Ureter (tissue), 1 donor: ENCODE data around the gene CARMIL3. TPM values are rescaled to one million over a fixed set of nuclear protein-coding genes. Genes with fewer than 3 reads are reported as not detected.
"Not testable (repeated sequence)": the region's sequence is repeated elsewhere in the genome, so short reads cannot be mapped to it uniquely, and the experiment has no call there.

Source experiments
- DNase-seq: peaks from one replicate; pipeline ENCODE4 v3.0.0-alpha.2; 2020; ENCODE audit warnings: low spot score
- total RNA-seq: library from RNA; stranded (reverse); gene quantifications from one replicate; pipeline ENCODE4 v1.2.4, GENCODE V29; 2023
- donor health status: DM: yes; HTN: yes; CAD: no.

CARMIL3 gene, protein sequence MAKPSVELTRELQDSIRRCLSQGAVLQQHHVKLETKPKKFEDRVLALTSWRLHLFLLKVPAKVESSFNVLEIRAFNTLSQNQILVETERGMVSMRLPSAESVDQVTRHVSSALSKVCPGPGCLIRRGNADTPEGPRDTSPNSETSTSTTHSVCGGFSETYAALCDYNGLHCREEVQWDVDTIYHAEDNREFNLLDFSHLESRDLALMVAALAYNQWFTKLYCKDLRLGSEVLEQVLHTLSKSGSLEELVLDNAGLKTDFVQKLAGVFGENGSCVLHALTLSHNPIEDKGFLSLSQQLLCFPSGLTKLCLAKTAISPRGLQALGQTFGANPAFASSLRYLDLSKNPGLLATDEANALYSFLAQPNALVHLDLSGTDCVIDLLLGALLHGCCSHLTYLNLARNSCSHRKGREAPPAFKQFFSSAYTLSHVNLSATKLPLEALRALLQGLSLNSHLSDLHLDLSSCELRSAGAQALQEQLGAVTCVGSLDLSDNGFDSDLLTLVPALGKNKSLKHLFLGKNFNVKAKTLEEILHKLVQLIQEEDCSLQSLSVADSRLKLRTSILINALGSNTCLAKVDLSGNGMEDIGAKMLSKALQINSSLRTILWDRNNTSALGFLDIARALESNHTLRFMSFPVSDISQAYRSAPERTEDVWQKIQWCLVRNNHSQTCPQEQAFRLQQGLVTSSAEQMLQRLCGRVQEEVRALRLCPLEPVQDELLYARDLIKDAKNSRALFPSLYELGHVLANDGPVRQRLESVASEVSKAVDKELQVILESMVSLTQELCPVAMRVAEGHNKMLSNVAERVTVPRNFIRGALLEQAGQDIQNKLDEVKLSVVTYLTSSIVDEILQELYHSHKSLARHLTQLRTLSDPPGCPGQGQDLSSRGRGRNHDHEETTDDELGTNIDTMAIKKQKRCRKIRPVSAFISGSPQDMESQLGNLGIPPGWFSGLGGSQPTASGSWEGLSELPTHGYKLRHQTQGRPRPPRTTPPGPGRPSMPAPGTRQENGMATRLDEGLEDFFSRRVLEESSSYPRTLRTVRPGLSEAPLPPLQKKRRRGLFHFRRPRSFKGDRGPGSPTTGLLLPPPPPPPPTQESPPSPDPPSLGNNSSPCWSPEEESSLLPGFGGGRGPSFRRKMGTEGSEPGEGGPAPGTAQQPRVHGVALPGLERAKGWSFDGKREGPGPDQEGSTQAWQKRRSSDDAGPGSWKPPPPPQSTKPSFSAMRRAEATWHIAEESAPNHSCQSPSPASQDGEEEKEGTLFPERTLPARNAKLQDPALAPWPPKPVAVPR (N-terminal part only)
- total RNA-seq: 1.3 TPM

DNA sequence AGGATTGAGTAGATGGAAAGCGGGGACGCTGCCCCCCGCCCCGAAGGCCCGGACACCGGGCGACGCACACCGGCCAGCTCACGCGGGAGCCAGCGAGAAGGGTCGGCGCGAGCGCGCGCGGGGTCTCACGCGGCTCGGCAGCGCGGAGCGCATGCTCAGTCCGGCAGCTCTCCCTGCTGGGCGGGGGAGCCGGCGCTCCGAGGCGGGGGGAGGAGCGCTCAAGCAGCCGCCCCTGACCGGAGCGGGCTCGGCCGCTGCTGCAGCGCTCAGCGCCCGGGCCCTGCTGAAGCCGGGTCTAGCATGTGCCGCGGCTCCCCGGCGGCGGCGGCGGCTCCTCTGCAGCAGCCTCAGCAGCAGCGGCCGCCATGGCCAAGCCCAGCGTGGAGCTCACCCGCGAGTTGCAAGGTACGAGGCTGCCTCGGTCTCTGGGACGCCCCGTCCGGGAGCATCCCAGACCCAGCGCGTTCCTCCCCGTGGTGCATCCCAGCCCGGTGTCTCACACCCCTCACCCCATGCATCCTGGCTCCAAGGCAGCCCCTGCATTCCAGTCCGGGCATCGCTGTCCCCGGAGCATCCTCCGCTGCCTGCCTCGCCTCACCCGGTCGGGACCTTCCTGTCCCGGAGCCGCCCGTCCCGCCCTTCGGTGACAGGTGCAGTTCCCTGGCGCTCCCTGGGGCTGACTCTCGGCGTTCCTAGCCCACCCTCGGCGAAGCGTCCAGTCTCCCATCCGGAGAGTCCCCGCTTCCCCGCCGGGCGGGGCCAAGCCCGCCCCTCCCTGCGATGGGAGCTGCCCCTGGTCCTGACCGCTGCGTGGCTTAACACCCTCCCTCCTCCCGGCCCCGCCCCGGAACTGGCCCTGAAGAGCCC, at the start of gene CARMIL3:
TSS of gene CARMIL3 (plus strand) at position 221 of the 867 bp plus-strand sequence. CDS start at position 366, 145 bp downstream.
- DNase-seq: peak; percentile 60

DNA sequence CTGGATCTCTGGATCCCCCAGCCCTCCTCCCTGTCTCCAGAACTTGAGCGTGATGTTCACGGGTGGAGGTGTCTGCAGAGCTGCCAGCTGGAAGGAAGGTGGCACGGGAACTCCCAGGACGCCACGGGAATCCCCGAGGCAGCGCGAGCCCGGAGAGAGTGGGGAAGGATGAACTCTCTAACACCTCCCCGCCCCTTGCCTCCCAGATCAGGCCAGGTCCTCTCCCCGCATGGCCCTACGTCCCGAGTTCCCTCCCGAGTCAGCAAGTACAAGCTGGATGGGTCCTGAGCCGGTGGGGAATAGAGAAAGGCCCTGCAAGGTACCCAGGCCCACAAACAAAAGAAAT, 45.4 kb upstream of the CARMIL3 start:
- DNase-seq: not testable (repeated sequence)

DNA sequence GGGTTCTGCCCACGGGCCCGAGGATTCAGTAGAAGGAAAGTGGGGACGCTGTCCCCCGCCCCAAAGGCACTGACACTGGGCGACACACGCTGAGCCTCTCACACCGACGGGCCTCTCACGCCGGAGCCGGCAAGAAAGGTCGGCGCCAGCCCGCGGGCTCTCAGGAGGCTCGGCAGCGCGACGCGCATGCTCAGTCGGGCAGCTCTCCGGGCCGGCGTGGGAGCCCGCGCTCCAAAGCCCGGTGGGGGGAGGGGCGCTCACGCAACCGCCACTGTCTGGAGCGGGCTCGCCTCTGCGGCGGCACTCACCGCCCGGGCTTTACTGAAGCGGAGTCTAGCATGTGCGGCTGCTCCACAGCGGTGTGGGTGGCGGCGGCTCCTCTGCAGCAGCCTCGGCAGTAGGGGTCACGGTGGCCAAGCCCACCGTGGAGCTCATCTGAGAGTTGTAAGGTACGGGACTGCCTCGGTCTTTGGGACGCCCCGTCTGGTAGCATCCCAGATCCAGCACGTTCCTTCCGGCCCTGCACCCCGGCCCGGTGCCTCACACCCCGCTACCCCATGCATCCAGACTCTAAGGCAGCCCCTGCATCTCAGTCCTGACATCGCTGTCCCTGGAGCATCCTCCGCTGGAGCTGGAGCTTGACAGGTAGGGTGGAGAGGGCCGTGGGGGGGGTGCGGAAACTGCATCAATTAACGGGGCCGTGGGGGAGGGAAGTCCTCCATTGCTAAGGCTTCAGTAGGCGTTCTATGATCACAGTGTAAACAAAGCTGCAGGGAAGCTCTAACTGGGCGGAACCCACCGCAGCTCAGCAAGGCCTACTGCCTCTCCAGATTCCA, 44.8 kb upstream of the CARMIL3 start:
- DNase-seq: peak; percentile 59

DNA sequence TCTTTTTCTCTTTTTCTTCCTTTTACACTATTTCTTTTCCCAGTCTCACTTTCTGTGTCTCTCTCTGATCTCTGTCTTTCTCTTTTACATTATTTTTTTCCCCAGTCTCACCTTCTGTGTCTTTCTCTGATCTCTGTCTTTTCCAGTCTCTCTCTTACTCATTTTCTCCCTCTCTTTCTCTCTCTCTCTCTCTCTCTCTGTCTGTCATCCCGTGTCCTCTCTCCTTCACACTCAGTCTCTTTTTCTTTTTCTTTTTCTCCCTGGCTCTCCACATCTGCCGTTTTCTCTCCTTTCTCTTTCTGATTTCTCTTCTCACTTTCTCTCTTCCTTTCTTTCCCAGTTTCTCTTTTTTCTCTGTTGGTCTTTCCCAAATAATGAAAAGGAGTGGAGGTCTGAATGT, 40.8 kb upstream of the CARMIL3 start:
- DNase-seq: no peak

DNA sequence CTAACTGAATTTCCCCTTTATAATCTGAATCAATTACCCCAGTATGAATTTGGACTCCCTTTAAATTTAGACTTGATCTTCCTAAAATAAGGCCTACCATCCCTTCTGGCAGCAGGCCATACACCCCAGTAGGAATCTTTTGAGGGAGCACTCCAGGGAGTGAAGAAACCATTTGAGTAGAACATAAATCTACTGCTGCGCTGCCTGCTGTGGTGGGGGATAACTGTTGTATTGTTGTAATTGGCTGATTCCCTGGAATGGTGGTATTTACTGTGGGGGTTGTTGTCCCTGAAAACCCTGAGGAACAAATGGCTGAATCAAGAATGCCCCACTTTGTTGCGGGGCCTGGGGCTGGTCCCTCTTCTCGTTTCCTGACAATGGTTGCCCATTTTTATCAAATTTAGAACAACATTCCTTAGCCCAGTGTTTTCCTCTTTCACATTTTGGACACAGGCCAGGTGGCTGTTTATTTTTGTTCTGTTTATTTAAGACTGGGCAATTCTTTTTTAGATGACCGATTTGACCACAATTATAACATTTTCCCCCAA, 39.0 kb upstream of the CARMIL3 start:
- DNase-seq: not testable (repeated sequence)

DNA sequence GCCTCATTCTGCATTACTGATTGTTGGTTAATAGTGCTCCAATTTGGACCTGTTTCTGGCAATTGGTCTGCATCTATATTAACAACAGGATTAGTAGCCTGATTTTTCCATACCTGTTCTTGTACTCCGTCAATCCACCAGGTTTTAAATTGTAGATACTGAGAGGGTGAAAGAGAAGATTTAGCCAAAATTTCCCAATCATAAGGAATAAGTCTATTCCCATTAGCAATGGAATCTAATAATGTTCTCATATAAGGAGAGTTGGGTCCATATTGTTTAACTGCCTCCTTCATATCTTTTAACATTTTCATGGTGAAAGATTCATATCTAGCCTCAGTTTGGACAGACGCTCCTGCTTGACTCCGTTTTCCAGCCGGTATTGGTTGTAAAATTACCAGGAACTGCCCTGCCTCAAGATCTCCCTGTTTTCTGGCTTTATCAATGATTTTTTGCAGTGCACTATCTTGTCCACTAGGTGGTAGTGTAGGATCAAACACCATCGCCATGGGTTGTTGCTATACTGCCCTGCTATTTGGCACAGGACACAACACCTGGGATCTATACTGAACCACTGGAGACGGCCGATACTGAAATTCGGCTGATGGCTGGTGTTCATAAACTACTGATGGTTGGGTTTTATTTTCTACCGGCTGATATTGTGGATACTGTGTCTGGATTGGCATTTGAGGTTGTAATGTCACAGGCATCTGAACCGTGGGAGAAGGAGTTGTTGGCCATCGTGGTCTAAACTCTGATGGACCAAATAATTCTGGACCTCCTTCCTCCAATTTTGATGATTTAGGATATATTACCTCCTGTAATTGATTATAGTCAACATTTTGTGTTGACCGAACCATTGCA, 37.9 kb upstream of the CARMIL3 start:
- peak; percentile 62 for DNase-seq

DNA sequence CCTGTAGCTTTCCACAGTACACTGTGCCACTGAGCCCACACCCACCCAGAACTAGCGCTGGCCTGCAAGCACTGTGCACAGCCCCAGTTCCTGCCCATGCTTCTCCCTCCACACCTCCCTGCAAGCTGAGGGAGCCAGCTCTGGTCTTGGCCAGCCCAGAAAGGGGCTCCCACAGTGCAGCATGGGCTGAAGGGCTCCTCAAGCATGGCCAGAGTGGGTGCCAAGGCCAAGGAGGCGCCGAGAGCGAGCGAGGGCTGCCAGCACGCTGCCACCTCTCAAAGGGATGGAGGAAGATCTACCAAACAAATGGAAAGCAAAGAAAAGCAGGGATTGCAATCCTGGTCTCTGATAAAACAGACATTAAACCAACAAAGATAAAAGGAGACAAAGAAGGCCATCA, 36.1 kb upstream of the CARMIL3 start:
- DNase-seq: not testable (repeated sequence)

DNA sequence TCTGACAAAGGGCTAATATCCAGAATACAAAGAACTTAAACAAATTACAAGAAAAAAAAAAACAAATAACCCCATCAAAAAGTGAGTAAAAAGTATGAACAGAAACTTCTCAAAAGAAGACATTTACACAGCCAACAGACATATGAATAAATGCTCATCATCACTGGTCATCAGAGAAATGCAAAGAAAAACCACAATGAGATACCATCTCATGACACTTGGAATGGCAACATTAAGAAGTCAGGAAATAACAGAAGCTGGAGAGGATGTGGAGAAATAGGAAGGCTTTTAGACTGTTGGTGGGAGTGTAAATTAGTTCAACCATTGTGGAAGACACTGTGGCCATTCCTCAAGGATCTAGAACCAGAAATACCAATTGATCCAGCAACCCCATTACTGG, 32.8 kb upstream of the CARMIL3 start:
- DNase-seq: not testable (repeated sequence)

DNA sequence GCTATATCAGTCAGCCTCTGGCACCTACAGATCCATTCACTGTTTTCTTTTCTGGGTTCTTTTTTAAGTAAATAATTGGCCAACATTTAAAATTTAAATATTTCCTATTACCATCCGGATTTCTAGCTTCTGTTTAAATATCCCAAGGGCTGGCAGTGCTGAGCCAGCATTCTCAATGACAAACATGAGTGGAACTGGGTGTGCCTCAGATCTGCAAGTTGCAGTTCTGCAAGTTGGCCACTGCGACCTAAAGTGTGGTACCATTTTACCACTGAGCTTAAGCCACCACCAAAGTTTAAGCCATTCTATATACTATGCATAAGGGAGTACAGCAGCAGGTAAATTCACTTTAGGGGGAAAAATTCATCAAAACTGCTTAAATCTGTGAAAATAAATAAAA, 31.9 kb upstream of the CARMIL3 start:
- not testable (repeated sequence) for DNase-seq

DNA sequence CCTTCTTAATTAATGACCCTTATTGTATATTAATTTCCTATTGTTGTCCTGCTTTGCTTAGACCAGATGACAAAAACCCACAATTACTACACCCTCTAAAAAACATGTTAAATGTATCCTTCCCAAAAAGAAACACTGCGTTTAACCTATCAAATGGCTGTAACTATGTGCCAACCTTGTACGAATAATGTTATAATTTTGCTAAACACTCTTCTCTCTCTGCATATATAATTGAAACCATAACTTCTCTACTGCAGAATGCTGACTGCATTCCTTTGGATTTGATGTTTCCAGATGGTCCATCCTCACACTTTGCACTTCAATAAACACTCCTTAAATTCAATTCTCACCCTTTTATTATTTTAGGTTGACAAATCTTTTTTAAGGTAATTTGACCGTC, 31.3 kb upstream of the CARMIL3 start:
- DNase-seq: not testable (repeated sequence)

DNA sequence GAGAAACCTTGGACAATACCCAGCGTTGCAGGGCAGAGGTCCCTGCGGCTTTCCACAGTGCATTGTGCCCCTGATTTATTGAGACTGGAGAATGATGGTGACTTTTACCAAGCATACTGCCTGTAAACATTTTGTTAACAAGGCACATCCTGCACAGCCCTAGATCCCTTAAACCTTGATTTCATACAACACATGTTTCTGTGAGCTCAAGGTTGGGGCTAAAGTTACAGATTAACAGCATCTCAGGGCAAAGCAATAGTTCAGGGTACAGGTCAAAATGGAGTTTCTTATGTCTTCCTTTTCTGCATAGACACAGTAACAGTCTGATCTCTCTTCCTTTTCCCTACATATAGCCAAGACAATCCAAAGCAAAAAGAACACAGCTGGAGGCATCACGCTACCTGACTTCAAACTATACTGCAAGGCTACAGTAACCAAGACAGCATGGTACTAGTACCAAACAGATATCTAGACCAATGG, 26.8 kb upstream of the CARMIL3 start:
- not testable (repeated sequence) for DNase-seq

DNA sequence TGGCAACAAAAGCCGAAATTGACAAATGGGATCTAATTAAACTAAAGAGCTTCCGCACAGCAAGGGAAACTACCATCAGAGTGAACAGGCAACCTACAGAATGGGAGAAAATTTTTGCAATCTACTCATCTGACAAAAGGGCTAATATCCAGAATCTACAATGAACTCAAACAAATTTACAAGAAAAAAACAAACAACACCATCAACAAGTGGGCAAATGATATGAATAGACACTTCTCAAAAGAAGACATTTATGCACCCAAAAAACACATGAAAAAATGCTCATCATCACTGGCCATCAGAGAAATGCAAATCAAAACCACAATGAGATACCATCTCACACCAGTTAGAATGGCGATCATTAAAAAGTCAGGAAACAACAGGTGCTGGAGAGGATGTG, 22.1 kb upstream of the CARMIL3 start:
- not testable (repeated sequence) for DNase-seq

DNA sequence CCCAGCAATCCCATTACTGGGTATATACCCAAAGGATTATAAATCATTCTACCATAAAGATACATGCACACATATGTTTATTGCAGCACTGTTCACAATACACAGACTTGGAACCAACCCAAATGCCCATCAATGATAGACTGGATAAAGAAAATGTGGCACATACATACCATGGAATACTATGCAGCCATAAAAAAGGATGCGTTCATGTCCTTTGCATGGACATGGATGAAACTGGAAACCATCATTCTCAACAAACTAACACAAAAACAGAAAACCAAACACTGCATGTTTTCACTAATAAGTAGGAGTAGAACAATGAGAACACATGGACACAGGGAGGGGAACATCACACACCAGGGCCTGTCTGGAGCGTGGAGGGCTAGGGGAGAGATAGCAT, 20.5 kb upstream of the CARMIL3 start:
- not testable (repeated sequence) for DNase-seq

DNA sequence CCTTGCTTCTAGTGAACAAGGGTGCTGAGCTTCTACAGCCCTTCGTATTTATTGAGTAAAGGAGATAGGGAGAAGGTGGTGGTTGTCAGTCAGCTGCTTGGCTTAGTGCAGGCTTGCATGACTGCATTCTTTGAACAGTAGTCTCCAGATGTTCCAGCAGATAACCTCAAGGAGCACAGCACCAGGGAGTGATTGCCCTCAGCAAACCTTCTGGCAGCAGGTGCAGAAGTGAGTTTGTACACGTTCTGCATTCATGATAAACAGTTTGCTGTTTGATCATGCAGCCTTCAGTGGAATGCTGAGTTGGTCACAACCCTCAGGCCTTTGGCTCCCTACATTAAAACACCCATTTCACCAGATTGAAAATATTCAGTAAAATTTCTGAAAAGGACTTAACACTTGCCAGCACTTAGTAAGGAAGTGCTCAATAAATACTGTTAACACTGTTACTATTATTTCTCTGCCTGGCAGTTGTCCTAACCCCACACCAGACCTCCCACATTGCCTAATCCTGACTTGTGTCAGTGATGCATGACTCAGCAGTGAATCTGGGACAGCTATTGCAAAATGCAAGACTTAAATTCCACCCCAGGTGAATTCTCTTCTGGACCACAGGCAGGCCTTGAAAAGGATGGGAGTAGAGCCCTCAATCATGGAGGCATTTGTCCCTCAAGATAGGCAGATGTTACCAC, 18.9 kb upstream of the CARMIL3 start:
- no peak for DNase-seq

DNA sequence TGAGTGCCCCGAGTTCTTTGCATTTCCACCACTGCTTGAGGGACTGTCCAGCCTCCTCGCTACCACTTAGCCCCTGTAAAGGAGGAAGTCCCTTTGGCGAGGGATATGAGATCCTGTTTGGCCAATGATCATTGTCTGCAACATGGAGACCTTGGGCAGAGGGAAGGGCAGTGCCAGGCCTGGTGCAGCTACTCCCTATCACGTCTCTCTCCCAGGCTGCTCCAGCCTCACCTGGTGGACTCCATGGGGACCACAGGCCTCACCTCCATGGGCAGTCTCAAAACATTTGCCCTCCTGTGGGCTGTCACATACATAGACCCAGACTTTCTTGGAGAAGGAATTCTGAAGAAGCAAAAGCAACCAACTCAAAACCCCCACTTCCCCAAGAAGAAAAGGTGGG, 16.0 kb upstream of the CARMIL3 start:
- DNase-seq: not testable (repeated sequence)

DNA sequence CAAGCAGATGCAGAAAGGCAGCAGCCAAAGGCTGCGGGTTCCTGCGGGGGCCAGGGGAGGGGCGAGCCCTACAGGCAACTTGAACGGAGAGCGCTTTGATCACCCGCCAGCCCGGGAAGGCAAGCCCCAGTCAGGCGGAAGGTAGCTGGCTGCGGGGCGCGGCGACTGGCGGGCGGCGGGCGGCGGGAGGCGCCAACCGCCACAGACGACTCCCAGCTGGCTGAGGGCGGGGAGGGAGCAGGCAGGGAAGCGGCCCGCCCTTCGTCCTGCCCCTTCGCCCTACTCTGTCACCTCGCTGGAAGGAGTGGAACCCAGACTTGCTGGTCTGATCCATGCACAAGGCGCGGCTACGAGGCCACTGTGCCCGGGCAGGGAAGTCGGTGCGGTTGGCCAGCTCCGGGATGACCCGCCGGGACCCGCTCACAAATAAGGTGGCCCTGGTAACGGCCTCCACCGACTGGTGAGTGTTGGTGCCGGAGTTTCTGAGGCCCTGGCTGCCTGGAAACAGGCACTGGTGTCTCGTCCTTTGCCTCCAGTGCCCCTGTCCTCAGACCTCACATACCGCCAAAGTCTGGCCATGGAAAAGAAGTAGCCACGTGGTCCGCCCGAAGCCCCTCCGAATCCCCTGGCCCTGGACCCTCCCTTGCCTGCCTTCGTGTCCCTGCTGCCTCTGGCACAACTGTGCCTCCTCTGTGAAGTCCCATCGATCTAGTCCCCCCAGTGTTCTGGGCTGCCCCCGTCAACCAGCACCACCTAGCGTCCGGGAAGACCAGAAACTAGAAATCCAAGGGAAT, 15.4 kb upstream of the CARMIL3 start:
- DNase-seq: peak; percentile 81
